ENCODE measurements around the gene UBXN6.

UBXN6 gene

DNA sequence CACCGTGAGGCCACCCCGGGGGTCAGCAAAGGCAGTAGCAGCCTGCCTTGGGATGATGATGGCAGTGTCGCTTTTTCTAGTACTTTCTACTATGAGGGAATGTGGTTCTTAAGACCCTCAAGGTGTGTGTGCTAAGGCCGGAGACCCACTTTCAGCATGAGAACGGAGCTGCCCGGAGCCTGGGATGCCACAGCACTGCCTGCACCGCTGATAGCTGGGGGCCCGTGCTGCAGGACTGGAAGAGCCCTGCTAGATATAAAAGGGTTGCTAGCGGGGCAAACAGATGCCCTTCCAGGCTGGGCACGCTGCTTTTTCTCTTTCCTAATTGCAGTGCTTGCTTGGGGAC lies 46.2 kb upstream of the UBXN6 start:
- TF ChIP-seq, protein P1, sequence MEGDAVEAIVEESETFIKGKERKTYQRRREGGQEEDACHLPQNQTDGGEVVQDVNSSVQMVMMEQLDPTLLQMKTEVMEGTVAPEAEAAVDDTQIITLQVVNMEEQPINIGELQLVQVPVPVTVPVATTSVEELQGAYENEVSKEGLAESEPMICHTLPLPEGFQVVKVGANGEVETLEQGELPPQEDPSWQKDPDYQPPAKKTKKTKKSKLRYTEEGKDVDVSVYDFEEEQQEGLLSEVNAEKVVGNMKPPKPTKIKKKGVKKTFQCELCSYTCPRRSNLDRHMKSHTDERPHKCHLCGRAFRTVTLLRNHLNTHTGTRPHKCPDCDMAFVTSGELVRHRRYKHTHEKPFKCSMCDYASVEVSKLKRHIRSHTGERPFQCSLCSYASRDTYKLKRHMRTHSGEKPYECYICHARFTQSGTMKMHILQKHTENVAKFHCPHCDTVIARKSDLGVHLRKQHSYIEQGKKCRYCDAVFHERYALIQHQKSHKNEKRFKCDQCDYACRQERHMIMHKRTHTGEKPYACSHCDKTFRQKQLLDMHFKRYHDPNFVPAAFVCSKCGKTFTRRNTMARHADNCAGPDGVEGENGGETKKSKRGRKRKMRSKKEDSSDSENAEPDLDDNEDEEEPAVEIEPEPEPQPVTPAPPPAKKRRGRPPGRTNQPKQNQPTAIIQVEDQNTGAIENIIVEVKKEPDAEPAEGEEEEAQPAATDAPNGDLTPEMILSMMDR (IDR thresholded peaks at IDR 0.05): no peak

DNA sequence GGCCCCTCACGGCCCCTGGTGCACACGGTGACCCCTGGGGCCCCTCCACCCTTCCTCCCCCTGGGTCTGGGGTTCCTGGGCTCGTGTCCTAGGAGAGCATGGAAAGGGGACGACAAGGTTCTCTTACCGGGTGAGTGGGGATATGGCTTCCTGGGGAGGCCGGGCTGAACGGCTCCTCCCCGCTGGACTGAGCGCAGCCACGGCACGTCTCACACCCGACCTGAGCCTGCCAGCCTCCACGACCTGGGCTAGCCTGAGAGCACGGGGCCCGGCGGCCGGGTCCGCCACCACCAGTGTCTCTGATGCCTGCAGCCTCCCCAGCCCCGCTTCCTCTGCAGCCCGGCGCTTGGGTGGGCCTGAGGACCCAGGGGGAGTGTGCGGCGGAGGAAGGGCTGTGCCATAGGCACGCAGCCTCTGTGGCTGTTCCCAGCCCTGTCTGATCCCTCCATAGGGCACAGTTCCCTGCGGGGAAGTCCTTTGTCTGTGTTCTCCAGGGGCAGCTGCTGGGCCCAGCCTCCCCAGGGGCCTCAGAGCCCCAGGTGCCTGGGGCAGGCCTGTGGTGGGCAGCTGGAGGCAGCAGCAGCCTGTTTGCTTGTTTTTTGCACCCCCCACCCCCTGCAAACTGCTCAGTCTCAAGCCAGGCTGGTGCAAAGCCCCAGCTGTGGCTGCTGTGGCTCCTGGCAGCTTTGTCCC lies 45.7 kb upstream of the UBXN6 start:
- TF ChIP-seq, protein P1 (IDR thresholded peaks at IDR 0.05): no peak

DNA sequence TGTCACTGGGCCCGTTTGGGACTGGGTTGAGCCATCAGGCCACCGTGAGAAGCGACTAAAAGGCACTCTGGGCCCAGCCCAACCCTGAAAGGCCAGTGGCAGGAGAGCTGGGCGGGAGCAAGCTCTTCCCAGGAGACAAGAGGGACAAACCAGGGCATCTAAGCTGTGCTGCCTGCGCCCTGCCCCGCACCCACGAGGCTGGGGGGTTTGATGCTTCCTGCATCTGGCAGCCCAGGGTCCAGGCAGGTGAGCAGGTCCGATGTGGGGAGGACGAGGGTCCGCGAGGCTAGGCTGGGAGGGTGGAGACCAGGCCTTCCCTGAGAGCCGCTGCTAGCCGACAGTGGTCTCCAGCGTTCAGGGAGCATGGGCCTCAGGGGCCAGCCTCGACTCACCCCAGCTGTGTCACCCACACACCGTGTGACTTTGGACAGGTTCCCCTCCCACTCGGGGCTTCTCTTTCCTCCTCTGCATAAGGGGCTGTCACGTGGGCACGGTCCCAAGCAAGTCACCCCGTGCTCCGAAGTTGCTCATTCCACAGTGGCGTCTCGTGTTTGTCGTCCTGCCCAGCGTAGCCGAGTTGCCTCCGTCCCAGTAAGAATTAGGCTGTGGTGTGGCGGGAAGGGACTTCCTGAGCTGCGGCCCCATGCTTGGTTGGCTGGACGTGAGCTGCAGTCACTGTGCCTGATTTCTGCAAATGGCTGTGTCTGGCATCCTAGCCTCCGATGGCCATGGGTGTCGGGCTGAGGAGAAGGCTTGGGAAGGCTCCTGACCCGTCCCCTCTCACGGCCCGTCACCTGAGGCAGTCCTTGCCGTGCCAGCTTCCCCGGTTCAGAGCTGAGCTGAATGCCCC lies 44.9 kb upstream of the UBXN6 start:
- TF ChIP-seq, protein P1 (IDR thresholded peaks at IDR 0.05): no peak

DNA sequence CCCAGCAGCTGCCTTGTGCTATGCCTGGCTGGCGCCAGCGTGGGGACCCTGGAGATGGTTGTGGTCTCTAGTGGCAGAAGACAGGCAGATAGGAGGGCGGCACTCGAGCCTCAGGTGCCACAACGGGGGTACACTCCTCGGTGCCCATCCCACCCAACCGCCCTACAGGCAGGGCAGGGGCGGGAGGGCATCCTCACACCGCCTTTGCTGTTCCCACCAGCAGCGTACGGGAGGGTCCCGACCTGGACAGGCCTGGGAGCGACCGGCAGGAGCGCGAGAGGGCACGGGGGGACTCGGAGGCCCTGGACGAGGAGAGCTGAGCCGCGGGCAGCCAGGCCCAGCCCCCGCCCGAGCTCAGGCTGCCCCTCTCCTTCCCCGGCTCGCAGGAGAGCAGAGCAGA lies 44.1 kb upstream of the UBXN6 start:
- TF ChIP-seq, protein P1 (IDR thresholded peaks at IDR 0.05): no peak

GRCh38 chr19:4500841-4501591 lies 43.4 kb upstream of the UBXN6 start:
- TF ChIP-seq, protein P1 (IDR thresholded peaks at IDR 0.05): no peak

DNA sequence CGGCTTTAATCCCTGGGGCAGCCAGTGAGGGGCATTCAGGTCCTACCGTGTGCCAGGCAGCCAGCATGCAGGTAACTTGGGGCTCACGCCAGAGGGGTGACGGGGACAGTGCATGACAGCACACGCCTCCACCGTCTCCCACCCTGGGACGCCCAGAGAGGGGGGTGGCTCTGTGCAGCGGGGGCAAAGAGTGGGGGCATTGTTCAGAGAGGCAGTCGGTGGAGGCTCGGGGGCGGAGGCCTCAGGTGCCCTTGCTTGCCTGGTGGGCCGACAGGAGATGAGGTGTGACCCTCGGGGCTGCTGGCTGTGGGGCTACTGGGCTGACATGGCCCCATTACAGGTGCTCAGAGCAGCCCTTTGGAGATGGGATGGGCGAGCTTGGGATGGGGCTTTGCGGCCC lies 42.3 kb upstream of the UBXN6 start:
- TF ChIP-seq, protein P1 (IDR thresholded peaks at IDR 0.05): no peak

GRCh38 chr19:4499318-4499717 lies 41.7 kb upstream of the UBXN6 start:
- TF ChIP-seq, protein P1 (IDR thresholded peaks at IDR 0.05): no peak
